ENCODE results near the gene NIM1K. TPM values are rescaled to one million over a fixed set of nuclear protein-coding genes. Genes with fewer than 3 reads are reported as not detected.

The NIM1K gene
- total and polyA plus RNA-seq, 2 of the 13 experiments (the other 11 are each of a cell fraction or from before 2014, with no cell fraction given), result 0.04 TPM; not detected in 1

DNA sequence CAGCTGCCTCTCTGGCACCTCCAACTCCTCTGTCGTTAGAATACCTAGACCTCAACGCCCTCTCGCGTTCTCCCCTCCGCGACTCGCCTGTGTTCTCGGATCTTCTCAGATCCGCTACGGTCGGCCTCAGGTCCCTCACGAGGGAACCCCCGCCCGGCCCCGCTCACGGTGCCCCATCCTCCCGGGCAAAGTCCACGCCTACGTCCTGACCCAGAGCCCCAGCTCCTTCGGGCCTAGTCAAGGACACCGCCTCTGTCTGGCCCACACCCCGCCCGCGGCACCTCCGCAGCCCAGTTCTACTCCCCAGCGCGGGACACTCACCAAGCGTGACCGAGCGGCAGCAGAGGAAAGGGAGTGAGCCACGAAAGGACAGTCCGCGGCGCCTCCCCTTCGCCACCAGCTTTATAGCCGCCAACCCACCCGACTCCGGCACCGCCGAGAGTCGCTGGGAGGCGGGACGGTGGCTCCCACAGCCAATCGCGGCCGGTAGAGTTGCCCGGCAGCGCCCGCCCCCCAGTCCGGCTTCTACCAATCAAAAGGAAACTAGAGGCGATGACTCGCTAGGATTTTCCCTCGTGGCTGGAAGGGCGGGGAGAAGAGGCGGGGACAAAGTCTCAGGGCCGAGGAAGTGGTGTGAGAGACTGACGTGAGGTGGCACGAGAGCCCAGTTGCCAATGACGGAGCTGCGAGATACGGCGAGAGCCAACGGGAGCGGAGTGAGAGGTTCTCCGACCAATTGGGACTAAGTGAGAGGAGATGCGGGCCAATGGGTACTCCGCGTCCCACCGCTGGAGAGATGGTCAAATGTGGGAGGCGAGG is 121.2 kb downstream of the NIM1K start, which contains the start of gene HMGCS1 (continued):
- TF ChIP-seq, protein P1, sequence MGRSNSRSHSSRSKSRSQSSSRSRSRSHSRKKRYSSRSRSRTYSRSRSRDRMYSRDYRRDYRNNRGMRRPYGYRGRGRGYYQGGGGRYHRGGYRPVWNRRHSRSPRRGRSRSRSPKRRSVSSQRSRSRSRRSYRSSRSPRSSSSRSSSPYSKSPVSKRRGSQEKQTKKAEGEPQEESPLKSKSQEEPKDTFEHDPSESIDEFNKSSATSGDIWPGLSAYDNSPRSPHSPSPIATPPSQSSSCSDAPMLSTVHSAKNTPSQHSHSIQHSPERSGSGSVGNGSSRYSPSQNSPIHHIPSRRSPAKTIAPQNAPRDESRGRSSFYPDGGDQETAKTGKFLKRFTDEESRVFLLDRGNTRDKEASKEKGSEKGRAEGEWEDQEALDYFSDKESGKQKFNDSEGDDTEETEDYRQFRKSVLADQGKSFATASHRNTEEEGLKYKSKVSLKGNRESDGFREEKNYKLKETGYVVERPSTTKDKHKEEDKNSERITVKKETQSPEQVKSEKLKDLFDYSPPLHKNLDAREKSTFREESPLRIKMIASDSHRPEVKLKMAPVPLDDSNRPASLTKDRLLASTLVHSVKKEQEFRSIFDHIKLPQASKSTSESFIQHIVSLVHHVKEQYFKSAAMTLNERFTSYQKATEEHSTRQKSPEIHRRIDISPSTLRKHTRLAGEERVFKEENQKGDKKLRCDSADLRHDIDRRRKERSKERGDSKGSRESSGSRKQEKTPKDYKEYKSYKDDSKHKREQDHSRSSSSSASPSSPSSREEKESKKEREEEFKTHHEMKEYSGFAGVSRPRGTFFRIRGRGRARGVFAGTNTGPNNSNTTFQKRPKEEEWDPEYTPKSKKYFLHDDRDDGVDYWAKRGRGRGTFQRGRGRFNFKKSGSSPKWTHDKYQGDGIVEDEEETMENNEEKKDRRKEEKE (IDR thresholded peaks at IDR 0.05), result no peak
- peak; percentile 99 for TF ChIP-seq NFYB (CRISPR knock-in tag; IDR thresholded peaks at IDR 0.05)
- TF ChIP-seq ELF3 (CRISPR knock-in tag; IDR thresholded peaks at IDR 0.05), result no peak
- TF ChIP-seq SNAPC2 (CRISPR knock-in tag; IDR thresholded peaks at IDR 0.05), result no peak
- no peak for TF ChIP-seq ZIK1 (CRISPR knock-in tag; IDR thresholded peaks at IDR 0.05; ENCODE audit: borderline replicate concordance, low read depth)
- TF ChIP-seq, protein P2, sequence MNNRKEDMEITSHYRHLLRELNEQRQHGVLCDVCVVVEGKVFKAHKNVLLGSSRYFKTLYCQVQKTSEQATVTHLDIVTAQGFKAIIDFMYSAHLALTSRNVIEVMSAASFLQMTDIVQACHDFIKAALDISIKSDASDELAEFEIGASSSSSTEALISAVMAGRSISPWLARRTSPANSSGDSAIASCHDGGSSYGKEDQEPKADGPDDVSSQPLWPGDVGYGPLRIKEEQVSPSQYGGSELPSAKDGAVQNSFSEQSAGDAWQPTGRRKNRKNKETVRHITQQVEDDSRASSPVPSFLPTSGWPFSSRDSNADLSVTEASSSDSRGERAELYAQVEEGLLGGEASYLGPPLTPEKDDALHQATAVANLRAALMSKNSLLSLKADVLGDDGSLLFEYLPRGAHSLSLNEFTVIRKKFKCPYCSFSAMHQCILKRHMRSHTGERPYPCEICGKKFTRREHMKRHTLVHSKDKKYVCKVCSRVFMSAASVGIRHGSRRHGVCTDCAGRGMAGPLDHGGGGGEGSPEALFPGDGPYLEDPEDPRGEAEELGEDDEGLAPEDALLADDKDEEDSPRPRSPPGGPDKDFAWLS (CRISPR knock-in tag; IDR thresholded peaks at IDR 0.05; ENCODE audit: borderline replicate concordance), result no peak
- 0 out of 2 replicates have a peak, but pooled peaks have one; percentile 47 for TF ChIP-seq HDAC6 (IDR thresholded peaks at IDR 0.05; ENCODE audit: low read depth, low read length)
- TF ChIP-seq, protein P3, sequence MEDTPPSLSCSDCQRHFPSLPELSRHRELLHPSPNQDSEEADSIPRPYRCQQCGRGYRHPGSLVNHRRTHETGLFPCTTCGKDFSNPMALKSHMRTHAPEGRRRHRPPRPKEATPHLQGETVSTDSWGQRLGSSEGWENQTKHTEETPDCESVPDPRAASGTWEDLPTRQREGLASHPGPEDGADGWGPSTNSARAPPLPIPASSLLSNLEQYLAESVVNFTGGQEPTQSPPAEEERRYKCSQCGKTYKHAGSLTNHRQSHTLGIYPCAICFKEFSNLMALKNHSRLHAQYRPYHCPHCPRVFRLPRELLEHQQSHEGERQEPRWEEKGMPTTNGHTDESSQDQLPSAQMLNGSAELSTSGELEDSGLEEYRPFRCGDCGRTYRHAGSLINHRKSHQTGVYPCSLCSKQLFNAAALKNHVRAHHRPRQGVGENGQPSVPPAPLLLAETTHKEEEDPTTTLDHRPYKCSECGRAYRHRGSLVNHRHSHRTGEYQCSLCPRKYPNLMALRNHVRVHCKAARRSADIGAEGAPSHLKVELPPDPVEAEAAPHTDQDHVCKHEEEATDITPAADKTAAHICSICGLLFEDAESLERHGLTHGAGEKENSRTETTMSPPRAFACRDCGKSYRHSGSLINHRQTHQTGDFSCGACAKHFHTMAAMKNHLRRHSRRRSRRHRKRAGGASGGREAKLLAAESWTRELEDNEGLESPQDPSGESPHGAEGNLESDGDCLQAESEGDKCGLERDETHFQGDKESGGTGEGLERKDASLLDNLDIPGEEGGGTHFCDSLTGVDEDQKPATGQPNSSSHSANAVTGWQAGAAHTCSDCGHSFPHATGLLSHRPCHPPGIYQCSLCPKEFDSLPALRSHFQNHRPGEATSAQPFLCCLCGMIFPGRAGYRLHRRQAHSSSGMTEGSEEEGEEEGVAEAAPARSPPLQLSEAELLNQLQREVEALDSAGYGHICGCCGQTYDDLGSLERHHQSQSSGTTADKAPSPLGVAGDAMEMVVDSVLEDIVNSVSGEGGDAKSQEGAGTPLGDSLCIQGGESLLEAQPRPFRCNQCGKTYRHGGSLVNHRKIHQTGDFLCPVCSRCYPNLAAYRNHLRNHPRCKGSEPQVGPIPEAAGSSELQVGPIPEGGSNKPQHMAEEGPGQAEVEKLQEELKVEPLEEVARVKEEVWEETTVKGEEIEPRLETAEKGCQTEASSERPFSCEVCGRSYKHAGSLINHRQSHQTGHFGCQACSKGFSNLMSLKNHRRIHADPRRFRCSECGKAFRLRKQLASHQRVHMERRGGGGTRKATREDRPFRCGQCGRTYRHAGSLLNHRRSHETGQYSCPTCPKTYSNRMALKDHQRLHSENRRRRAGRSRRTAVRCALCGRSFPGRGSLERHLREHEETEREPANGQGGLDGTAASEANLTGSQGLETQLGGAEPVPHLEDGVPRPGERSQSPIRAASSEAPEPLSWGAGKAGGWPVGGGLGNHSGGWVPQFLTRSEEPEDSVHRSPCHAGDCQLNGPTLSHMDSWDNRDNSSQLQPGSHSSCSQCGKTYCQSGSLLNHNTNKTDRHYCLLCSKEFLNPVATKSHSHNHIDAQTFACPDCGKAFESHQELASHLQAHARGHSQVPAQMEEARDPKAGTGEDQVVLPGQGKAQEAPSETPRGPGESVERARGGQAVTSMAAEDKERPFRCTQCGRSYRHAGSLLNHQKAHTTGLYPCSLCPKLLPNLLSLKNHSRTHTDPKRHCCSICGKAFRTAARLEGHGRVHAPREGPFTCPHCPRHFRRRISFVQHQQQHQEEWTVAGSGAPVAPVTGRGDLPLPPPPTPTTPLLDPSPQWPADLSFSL (CRISPR knock-in tag; IDR thresholded peaks at IDR 0.05), result no peak
- TF ChIP-seq ZNF260 (CRISPR knock-in tag; IDR thresholded peaks at IDR 0.05; ENCODE audit: borderline replicate concordance, low read depth), result no peak
- TF ChIP-seq FOXA1 (IDR thresholded peaks at IDR 0.05), result no peak
- no peak for TF ChIP-seq FOXA1 (CRISPR knock-in tag; IDR thresholded peaks at IDR 0.05)
- TF ChIP-seq JDP2 (CRISPR knock-in tag; IDR thresholded peaks at IDR 0.05; ENCODE audit: borderline replicate concordance), result no peak
- TF ChIP-seq ZBTB42 (CRISPR knock-in tag; IDR thresholded peaks at IDR 0.05), result peak; percentile 71; the same call in 1 of the 2 replicates
- no peak for TF ChIP-seq ZNF20 (CRISPR knock-in tag; IDR thresholded peaks at IDR 0.05)
- peak; percentile 77 for TF ChIP-seq HOXD1 (CRISPR knock-in tag; IDR thresholded peaks at IDR 0.05)
- no peak for TF ChIP-seq ETS1 (CRISPR knock-in tag; IDR thresholded peaks at IDR 0.05)
